Right ventricle myocardium inferior (tissue), 1 donor: Measurements from ENCODE around the gene EARS2. TPM values are rescaled to one million over a fixed set of nuclear protein-coding genes. Genes with fewer than 3 reads are reported as not detected.
"Not testable (repeated sequence)": the region's sequence is repeated elsewhere in the genome, so short reads cannot be mapped to it uniquely, and the experiment has no call there.

Source experiments
- ATAC-seq: fragments of 200-7000 bp; cut with Tn5 transposase; one replicate; pipeline ENCODE4 v1.9.1; 2020; ENCODE audit warnings: mild to moderate bottlenecking, moderate library complexity
- DNase-seq: peaks from one replicate; pipeline ENCODE4 v3.0.0; 2021; ENCODE audit errors: missing footprints
- intact Hi-C: fragments of 100-400 bp; cut with DNase I; formaldehyde crosslinking; loops from one replicate; pipeline ENCODE4 v1.11.0; 2022
- total RNA-seq: library from RNA; stranded (reverse); fragmentation: NEBNext Ultra II Directional; extraction: Animal tissue kit (Norgen Biotek cat#: 25700); gene quantifications from one replicate; pipeline ENCODE4 v1.2.1, GENCODE V29; 2021
- donor health status: DM: no; HTN: yes; CAD: no; lungs with severe emphysema.

Gene EARS2
- total RNA-seq, 1 donor from 2014 or later, result 24.9 TPM

- ATAC-seq (no peak), DNase-seq (no peak)
- intact Hi-C loops, result no loop called here
Observed at GRCh38 chr16:23572394-23572793, 15.2 kb upstream of the EARS2 start.

DNA sequence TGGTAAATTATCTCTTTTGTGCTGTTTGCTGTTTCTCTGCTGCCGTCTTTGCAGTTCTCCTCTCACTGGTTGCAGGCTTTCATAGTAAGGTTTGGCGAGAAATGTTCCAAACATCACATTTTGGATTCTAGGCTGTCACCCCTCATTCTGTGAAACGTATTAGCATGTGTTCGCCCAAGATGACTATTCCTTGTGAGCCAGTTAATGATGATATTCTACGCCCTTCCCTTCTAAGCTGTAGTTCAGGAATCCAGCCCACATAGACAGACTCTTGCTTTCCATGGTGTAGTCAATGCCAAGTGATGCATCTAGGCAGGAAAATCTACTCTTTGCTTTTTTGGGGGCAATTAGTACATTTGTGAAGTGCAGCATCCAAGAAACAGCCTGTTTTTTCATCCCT is 14.7 kb upstream of the EARS2 start:
- ATAC-seq (no peak), DNase-seq (no peak)
- intact Hi-C loops, result no loop called here

- ATAC-seq, result no peak
- intact Hi-C loops, result no loop called here
Observed at GRCh38 chr16:23570992-23571632, 14.0 kb upstream of the EARS2 start.

DNA sequence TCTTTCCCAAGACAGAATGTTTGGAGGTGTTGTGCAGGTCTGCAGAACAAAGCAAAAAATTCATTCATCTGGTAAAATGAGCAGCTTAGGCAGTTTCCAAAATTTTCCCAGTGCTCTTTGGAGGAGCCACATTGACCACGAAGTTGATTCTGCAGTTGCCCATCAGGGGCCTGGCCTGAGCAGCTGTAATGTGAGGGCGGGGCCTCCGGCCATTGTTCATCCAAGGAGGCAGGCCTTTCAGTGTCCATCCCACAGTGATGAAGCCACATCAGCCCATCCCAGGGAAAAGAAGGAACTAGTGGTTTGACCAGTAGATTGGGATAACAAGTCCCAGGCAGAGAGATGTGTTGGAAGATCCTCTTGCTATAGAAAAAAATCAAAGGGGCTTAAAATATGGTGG is 10.5 kb upstream of the EARS2 start:
- intact Hi-C loops, result no loop called here
- DNase-seq, result no peak
- ATAC-seq, result no peak

More at GRCh38 chr16:23570992-23571632, 14.0 kb upstream of the EARS2 start:
- no peak for DNase-seq

DNA sequence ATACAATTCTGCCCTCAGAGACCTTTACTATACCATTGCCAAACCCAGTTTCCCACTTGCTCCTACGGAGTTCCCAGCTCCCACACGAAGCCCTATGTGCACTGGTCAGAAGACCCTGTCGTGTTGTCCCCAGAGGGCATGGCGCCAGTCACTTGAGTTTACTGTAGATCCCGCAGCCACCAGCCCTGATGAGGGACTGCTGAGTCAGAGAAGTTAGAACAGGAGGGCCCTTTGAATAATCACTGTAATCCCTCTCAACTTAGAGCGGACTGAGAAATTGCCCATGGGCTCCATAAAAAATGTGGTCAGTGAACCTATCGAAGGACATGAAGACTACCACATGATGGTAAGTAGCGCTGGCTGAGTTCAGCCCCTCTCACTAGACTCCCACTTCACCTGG is 9.6 kb upstream of the EARS2 start:
- no peak for DNase-seq
- ATAC-seq, result no peak
- intact Hi-C loops, result no loop called here

DNA sequence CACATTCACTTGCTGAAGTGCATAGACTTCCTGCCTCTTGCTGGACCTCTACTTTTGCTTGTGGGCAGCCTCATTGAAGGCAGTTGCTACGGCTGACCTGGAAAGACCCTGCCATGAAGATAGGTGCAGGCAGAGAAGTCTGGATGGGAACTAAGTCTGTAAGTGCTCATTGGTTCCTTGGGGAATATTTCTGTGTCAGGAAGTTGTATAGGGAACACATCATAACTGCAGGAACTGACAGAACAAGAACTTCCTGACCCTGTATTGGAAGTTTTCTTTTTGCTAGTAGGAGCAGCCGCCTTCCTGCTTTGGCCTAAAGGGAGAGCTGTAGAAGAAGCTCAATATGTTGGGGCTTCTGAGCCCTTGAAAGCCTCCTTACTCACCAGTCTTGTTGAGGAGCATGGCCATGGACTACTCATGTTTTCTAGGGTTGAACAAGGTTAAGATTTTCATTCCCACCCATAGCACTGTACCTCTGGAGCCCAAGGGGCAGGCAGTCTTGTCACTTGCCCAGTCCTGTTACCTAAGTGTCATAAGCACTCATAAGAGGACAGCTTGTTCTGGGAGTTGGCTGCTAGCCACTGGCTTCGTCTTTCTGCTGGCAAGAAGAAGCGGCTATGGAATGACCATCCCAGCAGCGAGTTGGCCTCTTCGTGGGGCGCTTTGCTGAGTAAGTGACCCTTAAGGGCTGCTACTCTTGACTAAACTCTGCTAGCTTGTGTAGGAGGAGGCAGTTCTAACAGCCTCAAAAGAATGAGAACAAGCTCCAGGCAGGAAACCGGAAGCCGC is 7.6 kb upstream of the EARS2 start:
- DNase-seq, result peak; percentile 80
- intact Hi-C loops, result no loop called here
- peak; percentile 80 for ATAC-seq

DNA sequence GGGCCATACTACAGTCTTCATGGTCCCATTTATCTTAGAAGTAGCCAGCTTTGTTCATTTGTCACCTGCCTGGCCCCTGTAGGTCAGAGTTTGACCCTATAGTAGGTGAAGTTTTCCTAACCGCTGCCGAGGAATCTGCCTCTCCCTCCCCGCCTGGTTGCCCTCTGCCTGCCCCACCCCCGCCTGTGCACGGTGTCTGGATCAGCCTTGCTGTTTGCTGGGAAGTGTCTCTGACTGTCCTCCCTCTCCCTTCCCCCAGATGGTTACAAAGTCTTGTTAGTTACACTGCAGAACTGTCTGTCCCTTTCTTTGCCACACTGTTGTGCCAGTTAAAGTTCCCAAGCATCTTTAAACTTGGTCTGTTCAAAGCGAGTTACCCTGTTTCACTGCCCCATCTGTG is 6.0 kb upstream of the EARS2 start:
- no peak for DNase-seq
- ATAC-seq, result no peak
- intact Hi-C loops, result no loop called here

DNA sequence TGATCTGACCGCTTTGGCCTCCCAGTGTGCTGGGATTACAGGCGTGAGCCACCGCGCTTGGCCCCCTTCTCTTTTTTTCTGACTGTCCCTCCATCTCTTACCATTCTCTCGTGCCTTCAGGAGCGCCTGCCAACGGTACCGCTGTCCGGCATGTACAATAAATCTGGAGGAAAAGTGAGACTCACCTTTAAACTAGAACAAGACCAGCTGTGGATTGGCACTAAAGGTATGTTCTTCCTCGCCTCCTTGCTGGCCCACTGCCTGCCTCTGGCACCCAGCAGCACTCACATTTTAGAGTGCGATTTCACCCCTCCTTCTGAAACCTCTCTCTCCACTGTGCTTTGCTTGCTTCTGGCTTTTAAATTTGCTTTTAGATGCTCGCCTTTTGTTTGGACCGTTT is 5.4 kb upstream of the EARS2 start:
- intact Hi-C loops, result no loop called here
- no peak for DNase-seq
- ATAC-seq, result no peak

DNA sequence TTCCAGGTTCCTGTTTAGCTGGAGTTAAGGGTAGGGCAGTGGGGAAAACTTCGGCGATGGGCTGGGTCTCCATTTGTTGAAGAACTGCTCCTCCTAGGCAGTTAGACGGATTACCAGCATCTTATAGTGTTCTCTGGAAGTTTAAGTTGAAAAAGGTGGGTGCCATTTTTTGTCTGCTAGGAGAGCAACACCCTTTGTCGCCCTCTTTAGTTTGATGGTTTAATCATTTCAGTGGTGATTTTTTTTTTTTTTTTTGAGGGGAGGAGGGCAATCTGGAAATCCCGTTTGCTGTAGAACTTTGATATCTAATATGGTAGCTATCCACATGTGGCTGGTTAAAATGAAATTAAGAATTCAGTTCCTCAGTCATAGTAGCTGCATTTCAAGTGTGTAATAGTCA is 4.4 kb upstream of the EARS2 start:
- ATAC-seq (no peak), DNase-seq (no peak)
- intact Hi-C loops, result no loop called here

GRCh38 chr16:23557779-23558702 is 891 bp upstream of the EARS2 start:
- intact Hi-C loops, result loop anchor here (1.0 to 2.0 kb wide), 4 partner anchors 39 to 105 kb away; partner anchors contain the start of genes COG7, DCTN5, GGA2 and NDUFAB1
- ATAC-seq (peak; percentile 1), DNase-seq (peak; percentile 75)

DNA sequence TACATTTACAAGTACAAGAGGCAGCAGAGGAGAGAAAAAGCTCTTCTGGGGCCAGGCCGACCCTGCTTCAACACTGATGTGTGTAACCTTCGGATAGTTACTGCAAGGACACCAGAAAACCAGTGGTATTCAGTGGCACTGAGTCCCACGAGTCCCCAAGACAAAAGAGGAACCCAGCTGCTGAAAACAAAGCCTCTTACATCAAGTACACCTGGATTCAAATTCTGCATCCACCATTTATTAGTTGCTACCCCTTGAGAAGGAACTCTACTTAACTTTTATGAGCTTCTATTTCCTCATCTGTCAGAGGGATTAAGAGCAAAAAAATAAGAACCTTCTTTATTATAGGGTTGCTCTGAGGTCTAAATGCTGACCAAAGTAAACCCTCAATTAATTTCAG is 2.6 kb downstream of the EARS2 start:
- DNase-seq (no peak), ATAC-seq (no peak)
- intact Hi-C loops, result no loop called here

DNA sequence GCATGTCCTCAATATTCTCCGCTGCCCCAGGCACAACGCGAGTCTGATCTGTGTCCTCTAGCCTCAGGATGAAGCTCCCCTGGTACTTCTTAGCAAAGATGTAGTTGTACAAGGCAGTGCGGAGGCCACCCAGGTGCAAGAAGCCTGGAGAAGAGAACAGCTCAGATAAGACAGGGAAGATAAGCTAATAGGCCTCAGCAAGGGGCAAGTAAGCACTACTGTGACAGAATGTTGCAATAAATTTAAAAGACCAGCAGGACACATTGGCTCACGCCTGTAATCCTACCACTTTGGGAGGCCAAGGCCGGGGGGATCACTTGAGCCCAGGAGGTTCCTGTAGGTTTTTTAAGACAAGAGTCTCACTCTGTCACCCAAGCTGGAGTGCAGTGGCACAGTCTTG is 5.0 kb downstream of the EARS2 start:
- DNase-seq, result no peak
- intact Hi-C loops, result no loop called here
- no peak for ATAC-seq

DNA sequence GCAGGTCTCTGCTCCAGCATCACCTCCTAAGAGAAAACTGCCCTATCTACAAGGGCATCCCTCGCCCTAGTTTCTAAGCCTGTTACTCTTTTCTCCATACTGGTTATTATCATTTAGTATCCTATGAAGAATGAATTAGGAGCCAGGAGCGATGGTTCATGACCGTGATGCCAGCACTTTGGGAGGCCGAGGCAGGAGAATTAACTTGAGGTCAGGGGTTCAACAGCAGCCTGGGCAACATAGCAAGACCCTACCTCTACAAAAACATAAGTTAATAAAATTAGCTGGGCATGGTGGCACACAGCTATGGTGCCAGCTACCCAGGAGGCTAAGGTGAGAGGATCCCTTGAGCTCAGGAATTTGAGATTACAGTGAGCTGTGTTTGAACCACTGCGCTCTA is 7.2 kb downstream of the EARS2 start:
- intact Hi-C loops, result no loop called here
- ATAC-seq, result no peak
- no peak for DNase-seq

DNA sequence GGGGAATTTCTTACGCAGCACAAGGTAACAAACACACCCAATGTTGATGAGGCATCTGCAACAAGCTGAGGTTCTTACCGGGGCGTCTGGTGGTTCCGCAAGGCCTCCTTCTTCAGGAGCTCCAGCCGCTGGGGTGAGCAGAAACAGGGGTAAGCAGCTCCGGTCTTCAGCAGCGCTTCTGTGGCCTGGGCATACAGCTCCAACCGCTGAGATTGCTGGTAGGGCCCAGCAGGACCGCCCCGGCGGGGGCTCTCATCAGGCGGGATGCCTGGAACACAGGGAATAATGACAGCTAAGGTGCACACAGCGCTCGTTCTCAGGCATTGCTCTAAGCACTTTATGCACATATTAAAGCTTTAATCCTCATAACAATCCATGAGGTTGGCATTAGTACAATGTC is 12.7 kb downstream of the EARS2 start:
- intact Hi-C loops, result no loop called here
- DNase-seq (no peak), ATAC-seq (no peak)

GRCh38 chr16:23540817-23541178 is 16.4 kb downstream of the EARS2 start:
- intact Hi-C loops, ATAC-seq, DNase-seq: not testable (repeated sequence)

- intact Hi-C loops, result no loop called here
- DNase-seq (no peak), ATAC-seq (no peak)
Observed at GRCh38 chr16:23539984-23540816, 16.9 kb downstream of the EARS2 start.

DNA sequence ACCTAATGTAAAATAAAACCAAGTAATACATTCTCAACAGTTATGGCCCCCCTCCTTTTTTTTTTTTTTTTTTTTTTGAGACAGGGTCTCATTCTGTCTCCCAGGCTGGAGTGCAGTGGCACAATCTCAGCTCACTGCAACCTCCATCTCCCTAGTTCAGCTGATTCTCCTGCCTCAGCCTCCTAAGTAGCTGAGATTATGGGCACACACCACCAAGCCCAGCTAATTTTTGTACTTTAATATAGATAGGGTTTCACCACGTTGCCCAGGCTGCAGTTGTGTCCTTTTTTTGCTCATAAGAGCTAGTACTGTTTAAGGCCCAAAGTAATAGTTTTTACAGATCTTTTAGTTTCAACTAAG is 18.3 kb downstream of the EARS2 start:
- intact Hi-C loops, result no loop called here
- DNase-seq (no peak), ATAC-seq (no peak)

DNA sequence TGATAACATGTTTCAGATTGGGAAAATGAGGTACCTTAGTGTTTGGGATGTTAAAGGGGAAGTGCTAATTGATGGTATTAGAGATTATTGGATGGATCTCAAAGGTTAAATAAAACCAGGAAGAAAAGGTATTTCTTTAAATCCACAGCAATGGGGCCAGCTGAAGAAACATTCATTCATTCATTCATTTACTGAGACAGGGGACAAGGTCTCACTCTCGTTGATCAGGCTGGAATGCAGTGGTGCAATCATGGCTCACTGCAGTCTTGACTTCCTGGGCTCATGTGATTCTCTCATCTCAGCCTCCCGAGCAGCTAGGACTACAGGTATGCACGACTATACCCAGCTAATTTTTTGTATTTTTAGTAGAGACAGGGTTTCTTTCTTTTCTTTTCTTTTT is 19.8 kb downstream of the EARS2 start:
- intact Hi-C loops, result no loop called here
- no peak for ATAC-seq
- DNase-seq, result no peak

GRCh38 chr16:23535901-23536300 is 21.2 kb downstream of the EARS2 start:
- intact Hi-C loops, result no loop called here
- DNase-seq (no peak), ATAC-seq (no peak)
